Myocyte (in vitro differentiated cells): Measurements from ENCODE around the gene FGD6. TPM values are rescaled to one million over a fixed set of nuclear protein-coding genes. Genes with fewer than 3 reads are reported as not detected.

Experiments used
- total RNA-seq: library from RNA; depleted of rRNA; stranded (reverse); fragments of >200 nt; gene quantifications from 2 replicates; pipeline ENCODE4 v1.2.3, GENCODE V29; 2014

FGD6 gene
- total RNA-seq, 1 donor from 2014 or later: 3.1 TPM

Other genes with a start within 250 kb of the FGD6 start
- gene NDUFA12, start 213.8 kb downstream of the FGD6 start, total RNA-seq: 254 and 256 TPM in 2 replicates
- 23.2 and 29.6 TPM in 2 replicates for gene NR2C1, start 143.8 kb downstream of the FGD6 start, total RNA-seq
- gene VEZT, start 340 bp upstream of the FGD6 start, total RNA-seq: 75.9 and 89.6 TPM in 2 replicates